Measurements from ENCODE around the gene COL9A3. TPM values are rescaled to one million over a fixed set of nuclear protein-coding genes. Genes with fewer than 3 reads are reported as not detected.

Gene COL9A3
- total RNA-seq, 2 experiments from 2014 or later: 0.42 to 0.82 TPM

Other genes starting within 250 kb of the COL9A3 start
- 10 to 100 TPM; 57.5 to 61.9 TPM for gene SLCO4A1, start 174.5 kb upstream of the COL9A3 start, total RNA-seq
- gene NTSR1, start 108.2 kb upstream of the COL9A3 start, total RNA-seq: under 1 TPM; 0.33 to 0.37 TPM
- gene MRGBP, start 20.6 kb upstream of the COL9A3 start, total RNA-seq: 10 to 100 TPM; 17.9 to 18.9 TPM
- gene OGFR, start 12.2 kb upstream of the COL9A3 start, total RNA-seq: 10 to 100 TPM; 80.8 to 81.1 TPM
- gene TCFL5, start 44.8 kb downstream of the COL9A3 start, total RNA-seq: 10 to 100 TPM in 1 of 2 experiments, 1 to 10 TPM in 1; 9.3 to 10.1 TPM
- gene DIDO1, start 109.5 kb downstream of the COL9A3 start, total RNA-seq: 100 to 1,000 TPM; 100 to 104 TPM
- gene GID8, start 121.1 kb downstream of the COL9A3 start, total RNA-seq: 10 to 100 TPM; 42.1 to 43.0 TPM
- 10 to 100 TPM; 40.9 to 43.5 TPM for gene SLC17A9, start 135.7 kb downstream of the COL9A3 start, total RNA-seq
- not detected for gene BHLHE23, start 189.9 kb downstream of the COL9A3 start, total RNA-seq

Data from activated naive CD8-positive, alpha-beta T cell treated with anti-CD3 and anti-CD28 coated beads, Interleukin-2, amount 10 ng/mL, durations not matched to agents 7 days and 5 days (primary cell).